Measurements from ENCODE around the gene PRKD3.

PRKD3 gene

GRCh38 chr2:37342591-37343220 lies 18.1 kb upstream of the PRKD3 start:
- no peak for DNase-seq

GRCh38 chr2:37340637-37341036 lies 16.0 kb upstream of the PRKD3 start:
- DNase-seq: no peak

GRCh38 chr2:37338933-37339332 lies 14.3 kb upstream of the PRKD3 start:
- no peak for DNase-seq

GRCh38 chr2:37337620-37338280 lies 13.1 kb upstream of the PRKD3 start:
- DNase-seq: no peak

GRCh38 chr2:37335604-37336003 lies 11.0 kb upstream of the PRKD3 start:
- DNase-seq: no peak

GRCh38 chr2:37333256-37333655 lies 8.6 kb upstream of the PRKD3 start:
- no peak for DNase-seq

GRCh38 chr2:37332560-37332959 lies 7.9 kb upstream of the PRKD3 start:
- DNase-seq: no peak

- DNase-seq: no peak
Observed at GRCh38 chr2:37330681-37331080, 6.0 kb upstream of the PRKD3 start.

- no peak for DNase-seq
Observed at GRCh38 chr2:37326866-37327634, 2.4 kb upstream of the PRKD3 start.

GRCh38 chr2:37326285-37326684 lies 1.7 kb upstream of the PRKD3 start:
- no peak for DNase-seq

GRCh38 chr2:37325625-37326071 lies 1.0 kb upstream of the PRKD3 start:
- no peak for DNase-seq

- no peak for DNase-seq
Observed at GRCh38 chr2:37324536-37324785, 172 bp downstream of the PRKD3 start.

- no peak for DNase-seq
Observed at GRCh38 chr2:37323781-37324535, 675 bp downstream of the PRKD3 start.

- no peak for DNase-seq
Observed at GRCh38 chr2:37323176-37323780, 1.4 kb downstream of the PRKD3 start.

GRCh38 chr2:37322368-37322767 lies 2.3 kb downstream of the PRKD3 start:
- DNase-seq: no peak

- no peak for DNase-seq
Observed at GRCh38 chr2:37321029-37321682, 3.5 kb downstream of the PRKD3 start.

GRCh38 chr2:37319754-37320609 lies 4.7 kb downstream of the PRKD3 start:
- DNase-seq: no peak

GRCh38 chr2:37318401-37318800 lies 6.2 kb downstream of the PRKD3 start:
- DNase-seq: no peak

GRCh38 chr2:37317746-37318145 lies 6.9 kb downstream of the PRKD3 start:
- no peak for DNase-seq

GRCh38 chr2:37316181-37316580 lies 8.5 kb downstream of the PRKD3 start:
- no peak for DNase-seq

GRCh38 chr2:37315364-37315763 lies 9.3 kb downstream of the PRKD3 start:
- DNase-seq: no peak

GRCh38 chr2:37307500-37307899 lies 17.1 kb downstream of the PRKD3 start:
- no peak for DNase-seq

Data from GF-D8 (cell line).